GM12891 (cell line): ENCODE measurements around the gene MAEA.

Experiments used
- POLR2A ChIP-seq: IDR thresholded peaks from 2 replicates; pipeline ENCODE4 v1.6.1; 2011; ENCODE audit warnings: low read depth, low read length, control low read depth
- SPI1 ChIP-seq: IDR thresholded peaks from 2 replicates; pipeline ENCODE4 v1.6.1; 2011; ENCODE audit warnings: low read depth, low read length, control low read depth
- TAF1 ChIP-seq: IDR thresholded peaks from 2 replicates; pipeline ENCODE4 v1.6.1; 2011; ENCODE audit warnings: low read depth, low read length, control low read depth

DNA sequence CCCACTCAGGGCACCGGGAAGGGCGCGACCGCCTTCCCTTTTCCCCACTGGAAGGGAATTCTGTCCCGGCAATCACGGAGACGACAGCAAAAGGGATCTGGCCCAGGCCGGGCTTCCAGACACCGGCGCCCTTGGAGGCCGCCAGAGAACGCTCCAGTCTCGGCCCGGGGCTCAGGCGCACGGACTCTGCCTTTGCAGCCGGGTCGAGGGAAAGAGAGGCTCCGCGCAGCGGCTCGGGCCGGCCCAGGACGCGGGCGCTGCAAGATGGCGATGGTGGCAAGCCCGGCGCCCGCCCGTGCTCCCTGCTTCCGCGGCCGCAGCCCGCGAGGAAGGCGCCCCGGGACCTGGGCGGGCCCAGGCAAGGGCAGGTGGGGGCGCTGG, 41.8 kb upstream of the MAEA start:
- TF ChIP-seq TAF1 (peak; percentile 44; the same call in 1 of the 2 replicates), POLR2A (no peak), SPI1 (no peak)
